ENCODE data around the gene PYCR2. TPM values are rescaled to one million over a fixed set of nuclear protein-coding genes. Genes with fewer than 3 reads are reported as not detected.

Gene PYCR2
- total RNA-seq, 1 donor from 2014 or later: 37.8 TPM

DNA sequence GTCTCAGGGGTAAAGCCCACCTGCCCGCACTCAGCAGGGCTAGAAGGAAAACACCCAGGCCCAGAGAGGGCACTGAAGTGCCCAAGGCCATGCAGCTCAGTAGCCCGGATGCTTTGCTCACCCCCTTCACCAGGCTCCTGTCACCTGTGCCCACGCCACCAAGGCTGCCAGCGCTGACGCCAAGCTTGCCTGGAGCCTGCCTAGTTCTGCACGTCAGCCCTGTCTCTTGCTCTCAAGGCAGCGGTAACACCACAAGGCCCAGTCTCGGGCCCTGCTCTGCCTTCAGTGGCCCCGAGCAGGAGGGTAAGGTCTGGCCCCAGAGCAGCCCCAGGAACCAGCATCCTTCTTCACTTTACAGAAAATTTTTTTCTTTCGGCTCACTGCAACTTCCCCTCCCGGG, 49.6 kb downstream of the PYCR2 start:
- no peak overlapping the region for H3K4me3 ChIP-seq (ENCODE audit: low read depth, low read length)
- TF ChIP-seq, protein P1, sequence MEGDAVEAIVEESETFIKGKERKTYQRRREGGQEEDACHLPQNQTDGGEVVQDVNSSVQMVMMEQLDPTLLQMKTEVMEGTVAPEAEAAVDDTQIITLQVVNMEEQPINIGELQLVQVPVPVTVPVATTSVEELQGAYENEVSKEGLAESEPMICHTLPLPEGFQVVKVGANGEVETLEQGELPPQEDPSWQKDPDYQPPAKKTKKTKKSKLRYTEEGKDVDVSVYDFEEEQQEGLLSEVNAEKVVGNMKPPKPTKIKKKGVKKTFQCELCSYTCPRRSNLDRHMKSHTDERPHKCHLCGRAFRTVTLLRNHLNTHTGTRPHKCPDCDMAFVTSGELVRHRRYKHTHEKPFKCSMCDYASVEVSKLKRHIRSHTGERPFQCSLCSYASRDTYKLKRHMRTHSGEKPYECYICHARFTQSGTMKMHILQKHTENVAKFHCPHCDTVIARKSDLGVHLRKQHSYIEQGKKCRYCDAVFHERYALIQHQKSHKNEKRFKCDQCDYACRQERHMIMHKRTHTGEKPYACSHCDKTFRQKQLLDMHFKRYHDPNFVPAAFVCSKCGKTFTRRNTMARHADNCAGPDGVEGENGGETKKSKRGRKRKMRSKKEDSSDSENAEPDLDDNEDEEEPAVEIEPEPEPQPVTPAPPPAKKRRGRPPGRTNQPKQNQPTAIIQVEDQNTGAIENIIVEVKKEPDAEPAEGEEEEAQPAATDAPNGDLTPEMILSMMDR (conservative IDR thresholded peaks at IDR 0.05; ENCODE audit: low read depth, low read length): no peak
- DNase-seq (ENCODE audit: low read depth): no peak

DNA sequence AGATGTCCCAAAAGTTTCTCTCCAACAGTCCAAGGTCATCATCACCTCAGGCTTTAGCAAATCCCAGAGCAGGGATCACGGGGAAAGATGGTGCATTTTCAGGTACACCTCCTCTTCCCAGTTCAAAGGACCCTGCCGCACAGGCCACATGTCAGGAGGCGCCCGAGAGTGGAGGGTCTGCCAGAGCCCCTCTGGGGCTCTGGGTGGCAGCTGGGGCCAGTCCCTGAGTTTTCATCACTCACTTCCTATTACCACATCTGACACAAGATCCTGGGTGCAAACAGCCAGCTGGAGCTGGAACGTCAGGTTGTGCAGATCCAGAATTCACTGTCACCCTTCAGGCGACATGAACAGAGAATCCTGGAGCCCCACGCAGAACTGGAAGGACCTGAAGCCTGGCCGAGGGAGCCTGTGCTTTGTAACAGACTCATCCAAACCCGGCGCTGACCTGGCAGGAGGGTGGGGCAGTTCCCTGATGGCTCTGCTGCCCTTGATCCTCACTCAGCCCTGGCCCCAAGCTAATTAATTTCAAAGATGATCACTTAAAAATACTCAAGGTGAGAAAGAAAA, 50.7 kb downstream of the PYCR2 start:
- no peak for DNase-seq (ENCODE audit: low read depth)
- H3K4me3 ChIP-seq (ENCODE audit: low read depth, low read length): no peak overlapping the region
- TF ChIP-seq, protein P1 (conservative IDR thresholded peaks at IDR 0.05; ENCODE audit: low read depth, low read length): no peak

DNA sequence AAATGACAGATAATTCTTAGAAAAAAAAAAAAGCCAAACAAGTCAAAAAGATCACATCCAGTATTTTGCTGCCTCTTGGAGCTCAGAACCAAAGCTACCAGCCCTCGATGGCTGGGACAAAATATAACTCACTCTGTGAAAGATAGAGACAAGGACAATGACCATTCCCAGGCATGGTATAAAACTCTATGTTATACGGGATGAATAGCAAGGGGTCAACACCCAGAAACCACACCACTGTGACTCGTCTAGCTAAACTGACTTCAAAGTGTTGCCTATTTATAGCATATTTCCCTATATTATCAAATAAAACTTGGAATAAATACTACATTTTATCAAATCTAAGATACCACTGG, 52.0 kb downstream of the PYCR2 start:
- H3K4me3 ChIP-seq (ENCODE audit: low read depth, low read length): no peak overlapping the region
- no peak for DNase-seq (ENCODE audit: low read depth)
- TF ChIP-seq, protein P1 (conservative IDR thresholded peaks at IDR 0.05; ENCODE audit: low read depth, low read length): no peak

DNA sequence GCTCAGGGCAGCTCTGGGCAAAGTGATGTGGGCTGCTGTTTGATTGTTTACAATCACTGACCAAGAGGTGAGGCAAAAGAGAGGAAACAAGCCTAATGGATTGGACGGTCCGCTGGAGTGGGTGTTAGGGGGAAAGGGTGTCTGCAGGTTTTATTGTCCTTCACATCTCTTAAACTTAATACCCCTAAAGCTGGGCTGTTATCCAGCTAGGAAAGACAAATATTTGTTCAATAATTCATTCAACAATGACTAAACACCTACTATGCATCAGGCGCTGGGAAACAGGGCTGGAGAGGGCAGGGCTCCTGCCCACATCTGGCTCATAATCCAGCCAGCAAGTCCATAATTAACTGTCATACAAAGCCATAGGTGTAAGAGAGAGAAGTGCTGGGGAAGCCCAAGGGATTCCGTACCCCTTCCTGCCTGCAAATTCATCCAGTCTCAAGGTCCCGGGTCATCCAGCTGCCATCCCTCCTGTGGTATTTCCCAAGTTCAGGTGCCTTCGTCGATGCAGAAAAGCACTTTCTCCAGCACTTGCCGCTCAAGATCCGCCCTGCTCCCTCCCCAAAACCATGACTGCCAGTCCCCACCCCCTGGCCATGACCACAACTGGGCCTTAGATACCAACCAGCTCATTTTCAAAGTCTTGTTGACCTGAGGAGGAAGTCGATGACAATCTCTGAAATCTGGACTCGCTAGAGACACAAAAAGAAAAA, 52.5 kb downstream of the PYCR2 start:
- TF ChIP-seq, protein P1 (conservative IDR thresholded peaks at IDR 0.05; ENCODE audit: low read depth, low read length): no peak
- no peak overlapping the region for H3K4me3 ChIP-seq (ENCODE audit: low read depth, low read length)
- no peak for DNase-seq (ENCODE audit: low read depth)

DNA sequence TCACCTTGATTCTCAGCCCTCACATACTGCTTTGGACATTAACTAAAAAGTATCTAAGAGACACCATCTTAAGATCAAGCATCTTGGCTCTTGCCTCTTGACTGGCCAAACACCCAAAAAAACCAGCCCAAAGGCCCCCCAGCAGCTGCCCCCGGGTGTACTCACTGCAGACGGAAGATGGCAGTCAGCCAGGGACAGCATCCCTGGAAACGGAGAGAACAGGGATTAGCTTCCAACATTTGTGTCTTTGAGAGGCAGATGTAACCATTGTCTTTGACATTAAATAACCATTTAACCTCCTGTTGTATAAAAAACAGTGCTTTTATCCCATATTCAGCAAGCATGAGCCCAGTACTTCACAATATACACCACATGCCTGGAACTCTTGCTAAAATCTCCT, 53.1 kb downstream of the PYCR2 start:
- H3K4me3 ChIP-seq (ENCODE audit: low read depth, low read length): no peak overlapping the region
- TF ChIP-seq, protein P1 (conservative IDR thresholded peaks at IDR 0.05; ENCODE audit: low read depth, low read length): no peak

More for the DNA sequence above, 53.1 kb downstream of the PYCR2 start:
- DNase-seq (ENCODE audit: low read depth): no peak

Other genes with a start within 250 kb of the PYCR2 start
- 313 and 368 TPM in 2 replicates for gene SRP9, start 146.4 kb downstream of the PYCR2 start, total RNA-seq
- 20.1 and 20.3 TPM in 2 replicates for gene EPHX1, start 114.1 kb downstream of the PYCR2 start, total RNA-seq
- gene TMEM63A, start 41.9 kb downstream of the PYCR2 start, total RNA-seq: 13.2 and 19.5 TPM in 2 replicates
- not detected in 2 replicates for gene LEFTY1, start 35.1 kb downstream of the PYCR2 start, total RNA-seq
- gene LEFTY2, start 17.0 kb upstream of the PYCR2 start, total RNA-seq: 0.36 TPM in 1 of 2 replicates, not detected in the other
- gene SDE2, start 75.1 kb upstream of the PYCR2 start, total RNA-seq: 19.4 and 20.7 TPM in 2 replicates
- 464 and 548 TPM in 2 replicates for gene H3-3A, start 138.5 kb upstream of the PYCR2 start, total RNA-seq

All from epithelial cell of proximal tubule (primary cell).